HuH-7.5 (cell line): Measurements from ENCODE around the gene SRPK1.

Experiments used
- DNase-seq: peaks from one replicate; pipeline ENCODE4 v3.0.0; 2011; ENCODE audit warnings: low spot score

SRPK1 gene

GRCh38 chr6:35817515-35817914 is 103.4 kb downstream of the SRPK1 start:
- no peak for DNase-seq

DNA sequence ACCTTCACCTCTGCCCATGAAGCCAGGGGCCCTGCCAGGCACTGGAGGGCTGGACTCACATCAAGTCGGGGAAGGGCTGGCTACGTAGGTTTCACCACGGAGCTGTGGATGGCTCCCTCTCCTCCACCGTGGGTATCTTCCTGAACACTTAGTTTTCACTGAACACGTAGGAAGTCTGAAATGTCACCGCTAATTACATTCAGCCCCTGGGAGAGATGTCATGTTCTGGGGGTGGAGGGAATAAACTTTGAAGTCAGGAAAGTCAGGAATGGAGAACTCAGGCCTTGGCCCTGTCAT is 109.3 kb downstream of the SRPK1 start:
- no peak for DNase-seq

DNA sequence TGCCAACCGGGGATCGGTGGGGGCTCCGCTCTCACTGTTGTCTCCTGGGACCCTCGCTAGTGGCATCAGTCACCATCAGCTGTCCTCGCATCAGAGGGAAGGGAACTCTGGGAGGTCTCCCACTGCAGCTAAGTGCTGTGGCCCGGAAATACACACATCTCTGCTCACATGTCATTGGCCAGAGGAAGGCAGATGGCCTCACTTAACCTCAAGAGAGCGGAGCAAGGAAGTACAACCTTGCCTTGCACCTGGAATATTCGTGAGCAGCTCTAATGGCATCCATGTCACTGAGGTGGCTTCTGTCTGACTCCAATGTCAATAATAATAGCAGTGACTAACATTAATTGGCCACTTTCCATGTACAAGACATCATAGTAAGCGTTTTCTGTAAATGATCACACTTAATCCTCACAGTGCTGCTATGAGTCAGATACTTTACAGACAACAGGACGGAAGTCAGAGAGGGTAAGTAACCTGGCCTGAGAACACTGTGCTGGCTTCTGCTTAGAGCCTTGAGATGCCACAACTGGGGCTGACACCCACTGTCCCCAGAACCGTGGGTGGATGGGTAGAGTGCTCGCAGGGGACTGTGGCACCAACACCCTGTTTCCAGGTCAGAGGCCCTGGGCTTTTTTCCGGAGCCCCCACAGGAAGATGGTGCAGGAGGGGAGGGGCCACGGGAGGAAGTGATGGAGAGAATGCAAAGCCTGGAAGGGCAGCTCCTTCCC is 109.8 kb downstream of the SRPK1 start:
- DNase-seq = no peak

GRCh38 chr6:35809809-35810208 is 111.1 kb downstream of the SRPK1 start:
- no peak for DNase-seq

- no peak for DNase-seq
Measured at GRCh38 chr6:35808688-35809087, 112.2 kb downstream of the SRPK1 start.

GRCh38 chr6:35804996-35805736 is 115.7 kb downstream of the SRPK1 start, which contains the start of gene LHFPL5:
TSS of gene LHFPL5 (plus strand) at chr6:35805352. CDS start at chr6:35805671, 319 bp downstream.
- DNase-seq = peak; percentile 73

DNA sequence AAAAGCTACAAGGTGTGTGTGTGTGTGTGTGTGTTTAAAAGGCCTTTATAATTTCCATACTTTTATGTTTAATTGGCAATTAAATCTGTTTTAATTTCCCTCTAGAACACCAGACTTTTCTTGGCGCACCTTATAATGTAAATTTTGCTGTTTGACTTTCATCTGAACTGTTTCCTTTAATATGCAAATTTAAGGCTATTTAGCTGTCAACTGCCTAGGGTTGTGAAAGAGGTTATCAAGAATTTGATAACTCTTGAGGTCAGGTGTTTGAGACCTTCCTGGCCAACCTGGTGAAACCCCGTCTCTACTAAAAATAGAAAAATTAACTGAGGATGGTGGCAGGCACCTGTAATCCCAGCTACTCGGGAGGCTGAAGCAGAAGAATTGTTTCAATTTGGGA is 119.8 kb downstream of the SRPK1 start:
- DNase-seq = no peak

GRCh38 chr6:35798706-35799105 is 122.2 kb downstream of the SRPK1 start:
- DNase-seq = no peak

DNA sequence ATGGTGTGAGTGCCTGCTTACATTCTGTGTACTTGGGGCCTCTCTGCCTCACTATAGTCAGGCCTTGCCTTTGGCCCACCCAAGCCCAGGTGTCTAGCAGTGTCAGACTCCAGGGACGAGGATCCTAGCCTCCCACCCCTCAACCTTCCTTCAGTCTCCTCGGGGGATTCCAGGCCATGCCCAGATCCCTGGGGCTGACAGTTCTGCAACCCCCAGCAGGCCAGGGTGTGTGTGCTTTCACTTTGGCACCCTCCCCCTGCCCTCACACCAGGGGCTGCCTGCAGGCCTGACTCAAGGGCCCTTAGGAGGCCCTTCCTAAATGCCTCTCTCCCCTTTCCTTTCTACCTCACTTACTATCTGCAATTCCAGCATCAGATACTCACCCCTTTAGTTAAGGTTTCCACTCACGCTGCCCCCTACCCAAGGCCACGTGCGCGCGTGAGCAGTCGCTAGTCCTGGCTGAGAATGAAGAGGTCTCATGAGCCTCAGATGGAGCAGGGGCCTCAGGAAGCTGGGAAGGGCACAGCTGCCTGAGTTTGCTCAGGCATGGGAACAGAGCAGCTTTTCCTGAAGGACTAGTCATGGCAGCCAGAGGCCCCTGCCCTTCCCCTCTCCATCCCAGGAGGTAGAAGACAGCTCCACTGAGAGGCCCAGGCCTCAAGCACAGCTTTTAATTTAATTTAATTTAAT is 122.9 kb downstream of the SRPK1 start:
- DNase-seq = no peak

GRCh38 chr6:35796236-35796635 is 124.7 kb downstream of the SRPK1 start:
- DNase-seq = no peak

DNA sequence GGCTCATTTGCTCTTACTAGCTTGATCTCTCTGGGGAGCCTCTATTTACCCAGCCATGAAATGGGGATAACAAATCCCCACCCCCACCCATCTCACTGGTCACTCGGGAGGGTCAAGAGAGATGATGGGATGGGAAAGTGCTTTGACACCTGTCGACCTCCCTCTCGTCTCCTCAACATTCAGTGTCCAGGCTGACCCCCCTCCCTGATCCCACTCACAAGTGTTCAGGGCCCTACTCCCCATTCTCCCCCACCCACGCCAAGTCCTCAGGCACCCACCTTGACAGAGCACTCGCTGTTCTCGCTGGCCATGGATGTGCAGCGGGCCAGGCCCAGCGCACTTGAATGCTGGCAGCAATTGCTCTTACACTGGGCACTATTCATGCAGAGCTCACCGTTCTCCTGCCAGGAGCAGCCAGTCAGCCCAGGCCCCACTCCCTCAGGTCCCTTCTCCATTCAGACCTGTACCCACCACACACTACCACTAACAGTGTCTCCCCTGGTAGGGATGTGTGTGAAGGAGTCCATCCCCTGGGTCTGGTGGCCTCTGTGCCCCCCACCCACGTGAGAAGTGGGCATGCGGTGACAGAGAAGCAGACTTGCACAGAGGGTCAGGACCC is 125.3 kb downstream of the SRPK1 start:
- no peak for DNase-seq

DNA sequence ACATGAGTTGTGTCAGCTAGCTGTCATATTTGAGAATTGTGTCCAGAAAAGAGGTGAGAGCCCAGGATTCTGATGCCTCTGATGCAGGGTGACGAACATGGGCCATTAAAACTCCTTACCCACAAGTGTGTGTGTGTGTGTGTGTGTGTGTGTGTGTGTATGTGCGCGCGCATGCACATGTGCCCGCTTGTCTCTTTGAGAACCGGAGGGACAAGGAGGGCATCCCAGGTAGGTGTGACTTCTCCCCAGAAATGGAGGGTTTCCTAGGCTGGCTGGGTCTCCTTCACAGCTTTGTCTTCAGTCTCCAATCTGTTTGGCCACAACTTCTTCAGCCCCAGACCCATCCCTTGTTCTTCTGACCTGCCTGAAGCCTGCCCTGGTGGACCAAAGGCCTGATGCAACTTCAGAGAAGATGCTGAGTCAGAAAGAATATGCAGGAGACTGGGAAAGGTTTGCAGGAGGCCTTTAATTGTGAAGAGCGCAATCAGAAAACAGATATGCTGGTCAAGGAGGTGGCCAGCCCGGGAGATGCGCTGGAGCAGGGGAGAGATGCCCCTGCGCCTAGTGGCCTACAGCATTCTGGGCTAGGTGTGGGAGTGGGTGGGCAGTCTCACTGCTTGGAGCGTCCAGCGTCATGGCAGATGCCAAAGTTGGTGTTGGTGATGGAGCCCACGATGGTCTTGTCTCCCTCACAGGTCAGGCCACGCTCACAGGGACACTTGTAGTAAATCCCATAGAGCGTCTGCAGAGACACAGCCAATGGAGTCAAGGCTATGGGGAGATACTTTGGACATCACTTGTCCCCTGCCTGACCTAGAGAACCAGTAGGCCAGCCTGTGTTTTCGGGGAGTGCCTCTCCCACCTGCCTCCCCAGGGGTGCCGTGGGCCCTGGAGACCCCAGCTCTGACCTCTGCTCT is 126.1 kb downstream of the SRPK1 start:
- DNase-seq = no peak

- DNase-seq = no peak
Measured at GRCh38 chr6:35790683-35791082, 130.2 kb downstream of the SRPK1 start.

- DNase-seq = no peak
Measured at GRCh38 chr6:35788423-35788982, 132.4 kb downstream of the SRPK1 start.

- no peak for DNase-seq
Measured at GRCh38 chr6:35787266-35788218, 133.4 kb downstream of the SRPK1 start.

DNA sequence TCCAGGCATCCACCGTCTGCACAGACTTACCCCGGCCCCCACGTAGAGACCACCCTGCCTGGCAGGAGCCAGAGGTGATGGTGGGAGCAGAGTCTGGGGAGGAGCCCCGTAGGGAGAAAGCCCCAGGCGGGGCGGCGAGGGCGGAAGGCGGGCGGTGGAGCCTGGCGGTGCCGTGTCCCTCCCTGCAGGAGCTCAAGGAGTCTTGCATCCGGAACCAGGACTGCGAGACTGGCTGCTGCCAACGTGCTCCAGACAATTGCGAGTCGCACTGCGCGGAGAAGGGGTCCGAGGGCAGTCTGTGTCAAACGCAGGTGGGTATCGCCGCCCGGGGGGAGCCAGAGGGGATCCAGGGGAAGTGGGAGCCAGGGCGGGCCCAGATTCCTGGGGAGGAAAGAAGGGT is 134.1 kb downstream of the SRPK1 start:
- DNase-seq = no peak

GRCh38 chr6:35786272-35786671 is 134.6 kb downstream of the SRPK1 start:
- DNase-seq = no peak

GRCh38 chr6:35784200-35784599 is 136.7 kb downstream of the SRPK1 start:
- no peak for DNase-seq
